HG02571 (cell line): ENCODE data around the gene CIB1.
"Not testable (repeated sequence)": the region's sequence is repeated elsewhere in the genome, so short reads cannot be mapped to it uniquely, and the experiment has no call there.

Source experiments
- ATAC-seq: cut with Tn5 transposase; IDR thresholded peaks from one replicate; pipeline ENCODE4 v1.9.1; 2021; ENCODE audit warnings: mild to moderate bottlenecking, moderate library complexity; ENCODE audit not compliant: unreplicated experiment

CIB1 gene

DNA sequence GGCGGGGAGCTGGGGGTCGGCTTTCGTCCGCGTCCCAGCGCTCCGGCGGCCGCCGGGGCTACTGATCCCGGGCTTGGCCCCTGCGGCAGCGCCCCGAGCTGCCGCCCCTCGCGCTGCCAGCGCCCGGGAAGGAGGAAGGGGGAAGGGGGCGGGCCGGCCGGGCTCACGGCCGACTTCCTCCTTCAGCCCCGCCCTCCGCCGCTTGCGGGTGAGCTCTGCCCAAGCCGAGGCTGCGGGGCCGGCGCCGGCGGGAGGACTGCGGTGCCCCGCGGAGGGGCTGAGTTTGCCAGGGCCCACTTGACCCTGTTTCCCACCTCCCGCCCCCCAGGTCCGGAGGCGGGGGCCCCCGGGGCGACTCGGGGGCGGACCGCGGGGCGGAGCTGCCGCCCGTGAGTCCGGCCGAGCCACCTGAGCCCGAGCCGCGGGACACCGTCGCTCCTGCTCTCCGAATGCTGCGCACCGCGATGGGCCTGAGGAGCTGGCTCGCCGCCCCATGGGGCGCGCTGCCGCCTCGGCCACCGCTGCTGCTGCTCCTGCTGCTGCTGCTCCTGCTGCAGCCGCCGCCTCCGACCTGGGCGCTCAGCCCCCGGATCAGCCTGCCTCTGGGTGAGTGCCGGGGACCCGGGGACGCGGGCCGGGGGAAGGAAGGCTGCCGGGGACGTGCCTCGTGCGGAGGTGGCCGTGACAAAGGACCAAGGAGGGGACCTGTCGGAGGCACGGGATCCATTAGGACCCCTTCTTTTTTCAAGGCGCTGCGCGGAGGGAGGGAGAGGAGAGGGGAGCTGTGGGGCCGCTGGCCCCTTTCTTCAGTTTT, 32.4 kb downstream of the CIB1 start, which contains the start of gene SEMA4B:
Gene SEMA4B, plus strand, starts transcription at position 201 of the 814 bp plus-strand sequence. Its CDS starts 249 bp downstream, at position 450.
- ATAC-seq, result peak; percentile 75

DNA sequence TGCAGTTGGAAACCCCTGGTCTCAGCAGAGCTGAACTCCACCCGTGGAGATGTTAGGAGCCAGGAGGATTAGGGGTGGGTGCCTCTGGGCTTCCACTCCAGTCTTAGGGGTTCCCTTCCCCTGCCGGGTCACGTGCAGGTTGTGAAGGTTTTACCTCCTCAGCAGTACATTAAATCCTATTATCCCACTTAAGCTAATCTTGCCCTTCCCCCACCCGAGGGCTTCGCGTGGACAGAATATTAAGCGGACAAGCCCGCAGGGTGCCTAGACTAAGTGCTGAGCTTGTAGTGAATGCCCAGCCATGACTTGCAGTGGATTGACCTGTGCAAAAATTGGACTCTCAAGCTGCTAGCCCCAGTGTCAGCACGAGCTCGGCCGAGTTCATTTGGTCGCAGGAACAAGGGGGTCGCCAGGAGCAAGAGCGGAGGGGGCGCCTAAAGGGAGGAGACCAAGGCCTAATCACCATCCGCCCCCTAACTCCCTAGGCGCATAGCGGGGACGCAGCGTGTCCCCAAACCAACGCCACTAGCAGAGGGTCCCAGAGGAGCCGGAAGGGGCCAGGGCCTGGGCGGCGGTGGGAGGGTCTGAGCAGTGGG, 33.1 kb downstream of the CIB1 start:
- no peak for ATAC-seq

DNA sequence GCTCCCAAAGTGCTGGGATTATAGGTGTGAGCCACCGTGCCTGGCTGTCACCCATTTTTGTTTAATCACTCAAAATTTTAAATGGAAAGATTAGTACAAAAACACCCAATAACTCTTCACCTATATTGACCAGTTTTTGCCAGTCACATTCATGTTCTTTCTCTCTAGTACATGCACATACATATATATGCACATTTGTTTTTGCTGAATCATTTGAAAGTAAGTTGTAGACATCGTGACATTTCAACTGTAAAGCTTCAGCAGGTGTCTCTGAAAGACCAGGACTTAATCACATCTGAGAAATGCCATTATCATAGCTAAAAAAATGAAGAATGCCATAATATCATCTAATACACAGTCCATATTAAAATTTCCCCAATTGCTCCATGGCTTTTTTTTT, 39.1 kb downstream of the CIB1 start:
- no peak for ATAC-seq

DNA sequence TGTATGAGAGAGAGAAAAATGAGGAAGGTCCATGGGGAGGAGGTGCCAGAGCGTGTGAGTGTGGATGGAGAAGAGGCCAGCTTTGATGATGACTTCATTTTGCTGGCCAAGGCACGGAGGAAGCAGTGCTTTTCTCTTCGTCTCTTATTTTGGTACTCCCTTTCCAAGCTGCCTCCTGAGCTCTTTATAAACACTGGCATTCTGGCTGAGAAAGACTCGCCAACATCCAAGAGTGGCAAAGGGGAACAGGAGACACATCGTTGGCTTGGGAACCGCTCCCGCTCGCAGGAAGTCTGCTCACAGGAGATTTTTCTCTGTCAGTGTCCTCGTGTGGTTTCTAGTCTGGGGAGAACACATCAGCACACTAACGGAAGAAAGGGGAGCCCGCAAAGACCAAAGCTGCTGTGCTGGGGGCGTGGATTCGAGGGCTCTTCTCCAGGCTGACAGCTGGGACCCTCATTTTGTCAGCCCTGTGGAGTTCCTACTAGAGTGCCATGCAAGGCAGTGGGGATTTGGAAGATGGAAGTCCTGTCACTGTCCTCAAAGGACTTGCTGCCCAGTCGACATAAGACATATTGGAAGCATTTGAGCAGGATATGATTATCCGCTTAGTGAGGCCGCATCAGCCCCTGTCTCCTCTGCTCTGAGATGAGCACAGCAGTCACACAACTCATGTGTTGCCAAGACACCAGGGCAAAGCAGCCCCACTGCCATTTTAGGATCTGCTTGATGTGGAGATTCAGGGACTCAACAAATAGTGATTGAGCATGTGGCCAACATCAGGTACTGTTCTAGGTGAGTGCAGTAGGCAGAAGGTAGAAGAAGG, 40.6 kb downstream of the CIB1 start:
- no peak for ATAC-seq

DNA sequence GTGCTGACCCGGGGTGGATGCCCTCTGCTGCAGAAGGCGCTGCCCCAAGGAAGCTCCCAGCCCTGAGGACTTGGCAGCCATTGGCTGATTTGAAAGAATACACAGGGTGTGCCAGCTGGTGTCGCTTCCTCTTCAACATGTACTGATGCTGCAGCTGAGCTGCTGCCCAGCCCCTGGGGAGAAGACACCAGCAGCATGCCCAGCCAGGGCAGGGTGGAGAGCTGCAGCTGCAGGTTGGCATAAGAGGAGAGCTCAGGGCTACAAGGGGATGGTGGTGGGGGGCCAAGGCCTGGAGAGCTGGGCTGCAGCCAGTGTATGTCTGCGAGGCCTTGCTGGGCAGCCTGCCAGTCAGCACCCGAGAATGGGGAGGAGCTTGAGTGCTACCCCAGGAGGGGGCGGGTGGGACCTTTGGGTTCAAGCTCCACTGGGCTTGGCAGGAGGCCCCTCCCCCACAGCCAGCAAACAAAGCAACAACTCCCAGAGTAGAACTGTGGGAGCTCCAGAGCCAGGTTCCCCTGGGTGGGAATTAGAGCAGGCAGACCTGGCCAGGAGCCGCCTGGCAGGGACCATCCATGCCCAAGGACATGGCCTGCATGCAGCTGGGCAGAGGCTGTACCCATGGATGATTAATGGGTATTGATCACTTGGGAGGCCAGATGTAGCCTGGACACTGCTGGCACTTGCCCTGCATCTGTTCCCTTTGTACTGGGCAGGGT, 41.8 kb downstream of the CIB1 start:
- peak; percentile 65 for ATAC-seq

DNA sequence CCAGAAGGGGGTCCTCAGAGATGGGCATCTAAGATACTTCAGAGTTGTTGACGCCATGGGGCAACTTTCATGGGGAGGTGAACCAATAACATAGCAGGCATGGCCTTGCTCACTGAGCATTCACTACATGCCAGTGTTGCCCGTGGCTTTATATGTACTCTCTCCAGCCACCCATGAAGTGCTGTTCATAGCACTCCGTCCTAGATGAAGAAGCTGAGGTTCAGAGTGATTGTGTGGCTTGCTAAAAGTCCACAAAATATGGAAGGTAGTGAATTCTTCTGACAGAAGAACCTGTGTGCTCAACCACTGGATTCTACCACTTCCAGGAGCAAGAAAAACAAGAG, 42.4 kb downstream of the CIB1 start:
- ATAC-seq, result peak; percentile 10

DNA sequence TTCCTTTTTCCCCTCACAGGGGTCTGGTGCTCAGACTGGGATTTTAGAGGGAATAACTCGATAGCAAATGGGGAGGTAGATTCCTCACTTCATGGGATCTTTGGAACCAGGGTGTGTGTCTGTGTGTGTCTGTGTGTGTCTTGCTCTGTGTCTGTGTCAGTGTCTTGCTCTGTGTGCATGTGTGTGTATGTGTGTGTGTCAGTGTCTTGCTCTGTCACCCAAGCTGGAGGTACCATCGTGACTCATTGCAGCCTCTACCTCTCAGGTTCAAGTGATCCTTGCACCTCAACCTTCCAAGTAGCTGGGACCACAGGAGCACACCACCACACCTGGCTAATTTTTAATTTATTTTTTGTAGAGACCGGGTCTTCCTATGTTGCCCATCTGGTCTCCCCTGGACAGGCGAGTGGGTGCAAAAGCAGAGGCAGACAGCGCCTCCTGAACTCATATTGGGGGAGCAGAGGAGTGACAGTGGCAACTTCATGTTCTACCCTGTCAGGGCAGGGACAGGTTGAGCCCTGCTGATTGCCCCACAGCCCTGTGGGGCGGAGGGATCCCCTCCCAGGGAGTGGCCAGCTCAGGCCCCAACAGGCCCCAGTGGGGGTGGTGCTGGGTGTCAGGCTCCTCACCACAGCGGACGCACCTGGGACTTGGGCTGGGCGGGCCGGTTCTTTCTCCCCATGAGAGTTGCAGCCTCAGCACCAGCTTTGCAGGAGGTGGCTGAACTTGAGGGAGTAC, 43.0 kb downstream of the CIB1 start:
- peak; percentile 54 for ATAC-seq

DNA sequence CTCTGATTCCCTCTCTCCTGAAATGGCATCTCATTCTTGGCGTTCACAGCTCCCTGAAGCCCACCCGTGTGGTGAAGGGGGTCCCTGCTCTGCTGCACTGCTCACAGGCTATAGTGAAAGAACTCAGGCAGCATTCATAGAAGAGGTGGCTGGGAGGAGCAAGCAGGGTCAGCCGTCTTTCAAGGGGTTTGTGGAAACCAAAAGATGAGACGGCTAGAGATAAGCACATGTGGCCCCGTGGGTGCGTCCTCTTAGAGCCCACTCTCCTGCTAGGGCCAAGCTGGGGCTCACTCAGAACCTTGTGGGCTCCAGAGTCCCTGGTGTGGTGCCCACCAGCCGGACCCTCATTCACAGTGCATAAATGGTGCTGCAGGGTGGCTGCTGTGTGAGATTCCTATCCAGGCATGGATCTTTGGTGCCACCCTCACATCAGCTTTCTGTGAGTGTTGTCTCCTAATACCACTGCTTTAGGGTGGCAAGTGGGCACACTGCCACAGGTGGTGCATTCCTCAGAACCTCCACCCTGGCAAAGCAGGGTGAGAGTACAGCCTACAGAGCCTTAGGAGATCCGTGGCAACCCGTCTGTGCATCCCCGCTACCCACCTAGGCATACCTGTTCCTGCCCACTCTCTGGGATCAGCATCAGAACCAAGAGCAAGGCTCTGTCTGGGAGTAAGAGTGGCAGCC, 43.8 kb downstream of the CIB1 start:
- ATAC-seq, result no peak

DNA sequence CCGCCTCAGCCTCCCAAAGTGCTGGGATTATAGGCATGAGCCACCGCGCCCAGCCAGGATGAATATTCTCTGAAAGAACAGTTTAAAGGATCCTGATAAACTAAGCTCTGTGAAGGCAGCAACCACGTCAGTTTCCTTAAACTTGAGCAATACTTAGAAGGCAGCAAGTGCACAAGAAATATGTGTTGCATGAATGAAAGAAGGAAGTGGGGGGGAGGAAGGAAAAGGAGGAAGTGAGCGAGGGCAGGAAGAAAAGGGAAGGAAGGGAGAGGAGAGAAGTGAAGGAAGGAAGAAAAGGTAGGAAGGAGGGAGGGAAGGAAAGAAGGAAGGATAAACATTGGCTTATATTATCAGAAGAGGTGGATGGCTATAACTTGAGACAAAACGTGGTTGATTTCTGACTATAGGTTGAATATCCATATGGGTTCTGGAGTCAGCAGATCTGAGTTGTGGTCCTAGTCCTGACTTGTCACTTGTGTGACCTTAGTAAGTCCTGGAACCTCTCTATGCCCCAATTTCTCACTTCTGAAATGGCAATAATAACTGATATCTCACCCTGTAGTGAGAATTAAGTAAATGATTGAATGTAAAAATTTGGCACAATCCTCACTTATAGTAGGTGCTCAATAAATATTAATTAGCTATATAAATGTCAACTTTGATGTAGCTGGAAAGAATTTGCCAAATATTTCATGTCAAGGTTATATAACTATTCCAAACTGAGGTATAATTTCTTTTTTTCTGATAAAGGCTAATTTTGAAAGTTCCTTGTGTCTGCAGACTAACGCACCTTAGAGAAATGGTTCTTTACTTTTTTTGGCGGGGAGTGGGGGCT, 44.6 kb downstream of the CIB1 start:
- ATAC-seq, result no peak

DNA sequence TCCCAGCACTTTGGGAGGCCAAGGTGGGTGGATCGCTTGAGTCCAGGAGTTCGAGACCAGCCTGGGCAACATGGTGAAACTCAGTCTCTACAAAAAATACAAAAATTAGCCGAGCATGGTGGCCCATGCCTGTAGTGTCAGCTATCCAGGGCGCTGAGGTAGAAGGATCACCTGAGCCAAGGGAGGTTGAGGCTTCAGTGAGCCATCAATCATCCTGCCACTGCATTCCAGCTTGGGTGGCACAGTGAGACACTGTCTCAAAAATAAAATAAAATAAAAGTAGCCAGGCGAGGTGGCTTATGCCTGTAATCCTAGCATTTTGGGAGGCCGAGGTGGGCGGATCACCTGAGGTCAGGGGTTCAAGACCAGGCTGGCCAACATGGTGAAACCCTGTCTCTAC, 45.7 kb downstream of the CIB1 start:
- ATAC-seq, result not testable (repeated sequence)

DNA sequence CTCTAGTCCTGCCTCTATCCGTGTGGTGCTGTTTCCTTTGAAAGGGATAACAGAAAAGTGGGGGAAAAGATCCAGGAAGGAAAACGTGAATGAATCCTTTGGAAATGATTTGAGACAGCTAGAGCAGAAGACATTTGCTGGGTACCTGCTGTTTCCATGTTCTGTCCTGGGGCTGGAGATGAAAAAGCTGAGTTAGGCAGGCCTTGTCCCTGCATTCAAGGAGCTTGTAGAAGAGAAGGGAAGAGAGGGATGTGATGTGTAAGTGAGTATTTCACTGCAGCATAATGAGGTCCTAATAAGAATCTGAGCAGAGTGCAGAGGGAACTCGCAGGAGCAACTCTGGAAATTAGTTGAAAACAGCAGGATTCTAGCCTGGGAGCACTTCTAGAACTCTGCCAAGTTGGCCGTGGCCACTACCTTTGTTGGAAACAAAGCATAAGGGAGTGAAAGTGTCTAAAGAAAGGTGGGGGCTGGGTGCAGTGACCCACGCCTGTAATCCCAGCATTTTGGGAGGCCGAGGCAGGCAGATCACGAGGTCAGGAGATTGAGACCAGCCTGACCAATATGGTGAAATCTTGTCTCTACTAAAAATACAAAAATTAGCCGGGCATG, 46.4 kb downstream of the CIB1 start:
- ATAC-seq, result no peak

DNA sequence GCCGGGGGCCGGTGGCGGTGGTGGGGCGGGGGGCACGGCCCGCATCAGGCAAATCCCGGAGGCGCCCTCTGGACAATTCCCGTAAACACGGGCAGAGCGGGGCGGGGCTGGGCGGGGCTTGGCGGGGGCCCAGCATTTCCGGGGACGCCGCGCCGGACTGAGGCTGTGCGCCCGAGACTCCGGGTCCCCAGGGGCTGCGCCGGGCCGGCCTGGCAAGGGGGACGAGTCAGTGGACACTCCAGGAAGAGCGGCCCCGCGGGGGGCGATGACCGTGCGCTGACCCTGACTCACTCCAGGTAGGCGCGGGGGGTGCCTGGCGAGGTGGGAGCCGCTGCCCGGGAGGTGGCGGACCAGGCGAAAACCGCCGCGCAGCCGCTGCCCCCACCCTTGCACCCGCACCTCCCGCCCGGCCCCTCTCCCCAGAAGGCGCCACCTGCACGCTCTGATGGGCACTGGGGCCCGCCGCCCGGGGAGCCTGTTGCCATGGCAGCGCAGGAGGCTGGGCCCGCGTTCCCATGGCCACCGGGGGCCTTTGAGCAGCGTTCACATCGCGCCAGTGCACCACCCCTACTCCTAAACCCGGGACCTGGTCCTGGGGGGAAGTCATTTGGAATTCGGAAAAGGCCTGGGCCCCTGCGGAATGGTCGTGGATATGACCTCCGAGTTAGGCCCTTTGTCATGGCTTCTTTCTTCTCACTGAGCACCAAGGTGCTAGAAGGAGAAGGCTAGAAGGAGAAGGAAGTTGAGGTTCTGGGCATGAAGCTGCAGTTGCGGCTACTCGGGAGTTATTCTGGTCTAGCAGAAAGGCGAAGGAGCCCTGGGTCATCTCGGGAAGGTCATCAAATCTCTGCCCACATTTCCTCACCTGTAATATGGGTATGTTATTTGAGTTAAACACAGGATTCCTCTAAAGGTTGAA, 48.7 kb downstream of the CIB1 start:
- peak; percentile 41 for ATAC-seq

DNA sequence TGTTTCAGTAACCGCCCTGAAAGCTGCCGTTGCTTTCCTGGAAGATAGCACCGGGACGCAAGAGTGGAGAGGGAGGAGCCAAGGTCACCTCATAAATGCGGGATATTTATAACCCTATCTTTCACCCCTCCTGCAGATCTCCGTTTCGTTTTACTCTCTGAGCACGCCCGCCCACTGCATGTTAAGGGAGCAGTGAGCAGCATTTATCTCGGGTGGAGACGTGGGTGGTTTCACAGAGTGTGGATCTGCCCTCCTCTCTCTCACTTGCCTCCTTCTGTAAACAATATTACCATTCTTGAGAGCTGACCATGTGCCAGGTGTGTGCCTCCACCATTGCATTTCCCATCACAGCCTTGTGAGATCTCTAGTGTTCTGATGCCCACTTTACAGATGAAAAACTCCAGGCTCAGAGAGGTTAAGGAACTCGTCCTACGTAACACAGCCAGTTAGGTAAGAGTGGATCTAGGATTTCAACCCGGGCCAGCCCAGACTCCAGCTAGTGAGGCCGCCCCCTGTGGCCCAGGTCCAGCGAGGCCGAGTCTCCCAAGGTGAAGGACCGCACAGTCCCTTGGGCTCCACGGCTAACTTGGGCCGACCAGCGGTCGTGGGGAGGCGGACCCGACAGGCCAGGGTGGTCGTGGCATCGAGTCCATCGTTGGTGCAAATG, 49.5 kb downstream of the CIB1 start:
- peak; percentile 71 for ATAC-seq

DNA sequence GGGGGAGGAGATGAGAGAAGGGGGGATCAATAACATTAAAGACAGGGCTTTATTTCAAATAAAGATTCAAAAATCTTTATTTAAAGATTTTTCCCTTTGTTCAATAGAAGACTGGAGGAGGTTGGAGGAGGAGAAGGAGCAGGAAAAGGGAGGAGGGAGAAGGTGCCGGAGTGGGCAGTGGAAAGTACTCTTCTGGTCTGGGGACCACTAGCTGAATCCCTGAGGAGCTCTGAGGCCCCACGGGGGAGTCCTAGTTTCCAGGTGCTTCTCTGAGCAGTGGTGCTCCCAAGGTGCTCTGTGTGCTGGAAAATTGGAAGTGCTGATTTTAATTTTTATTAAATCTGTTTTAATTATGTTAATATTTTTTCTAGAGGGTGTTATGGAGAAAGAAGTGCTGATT, 52.0 kb downstream of the CIB1 start:
- ATAC-seq, result no peak
